H1 (cell line): ENCODE data around the gene ACSF3. TPM values are rescaled to one million over a fixed set of nuclear protein-coding genes. Genes with fewer than 3 reads are reported as not detected.

Source experiments
- ASH2L ChIP-seq: fragments of 200-600, 300-600 bp; sonication (generic); IDR thresholded peaks from one replicate; pipeline ENCODE4 v1.7.1; 2017; ENCODE audit warnings: low read length
- polyA plus RNA-seq, 7 experiments: library from polyadenylated mRNA; depleted of rRNA in 3 of 7; stranded (reverse) in 5 of 7; unstranded in 2 of 7; fragments of >200 nt in 5 of 7; fragments of 200-250 nt in 2 of 7; gene quantifications; 1 replicate in 5 of 7; 2 replicates in 1 of 7; 4 replicates in 1 of 7; pipeline versions ENCODE4 v1.2.1 to v1.2.3, GENCODE V29; 2011 to 2013; ENCODE audit warnings: missing spikeins in 2 of 7, mixed read lengths in 2 of 7
- total RNA-seq: library from RNA; stranded (reverse); fragmentation: NEBNext Ultra II Directional; extraction: Animal tissue kit (Norgen Biotek cat#: 25700); gene quantifications from 2 replicates; pipeline ENCODE4 v1.2.1, GENCODE V29; 2021

The ACSF3 gene
- total and polyA plus RNA-seq, 2 of the 8 experiments (the other 6 are each of a cell fraction or from before 2014, with no cell fraction given), result 15.6 to 22.9 TPM

DNA sequence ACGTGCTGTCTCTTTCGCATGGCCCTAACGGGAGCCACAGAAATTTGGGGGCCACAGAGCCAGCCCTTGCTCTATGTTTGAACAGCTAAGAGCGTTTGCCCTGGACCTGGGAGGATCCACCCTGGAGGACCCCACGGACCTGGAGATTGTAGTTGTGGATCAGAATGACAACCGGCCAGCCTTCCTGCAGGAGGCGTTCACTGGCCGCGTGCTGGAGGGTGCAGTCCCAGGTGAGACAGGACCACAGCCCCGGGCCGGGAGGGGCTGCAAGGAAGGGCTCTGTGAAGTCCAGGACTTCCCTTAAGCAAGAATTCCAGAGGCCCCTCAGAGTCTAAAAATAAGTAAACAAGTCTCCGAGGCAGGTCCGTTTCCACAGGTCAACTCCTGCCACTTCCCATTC, 89.8 kb downstream of the ACSF3 start (continued):
- TF ChIP-seq ASH2L, result no peak
